RWPE2 (cell line): Measurements from ENCODE around the gene CMKLR1.

Experiments
- ATAC-seq: fragments of 200-7000 bp; cut with Tn5 transposase; 3 replicates; pipeline ENCODE4 v1.9.1; 2021; ENCODE audit warnings: low read depth
- DNase-seq: peaks from one replicate; pipeline ENCODE4 v3.0.0-alpha.2; 2020; ENCODE audit warnings: low spot score
- H3K27ac ChIP-seq: fragments of 450-650 bp; 2 replicates; pipeline ENCODE4 v1.5.1; 2017; ENCODE audit warnings: mild to moderate bottlenecking; ENCODE audit not compliant: poor library complexity, severe bottlenecking
- H3K27me3 ChIP-seq: fragments of 250-450 bp; sonication (Bioruptor Pico); 2 replicates; pipeline ENCODE4 v1.5.1; 2021; ENCODE audit warnings: mild to moderate bottlenecking, moderate library complexity; ENCODE audit not compliant: insufficient read depth, poor library complexity, severe bottlenecking
- H3K36me3 ChIP-seq: fragments of 250-450 bp; sonication (Bioruptor Pico); 2 replicates; pipeline ENCODE4 v1.5.1; 2020; ENCODE audit warnings: low read depth, mild to moderate bottlenecking, moderate library complexity
- H3K4me1 ChIP-seq: fragments of 250-450 bp; sonication (Bioruptor Pico); 2 replicates; pipeline ENCODE4 v1.5.1; 2021; ENCODE audit warnings: mild to moderate bottlenecking, moderate library complexity; ENCODE audit not compliant: insufficient read depth, poor library complexity, severe bottlenecking
- H3K4me3 ChIP-seq: fragments of 250-450 bp; sonication (Bioruptor Pico); 2 replicates; pipeline ENCODE4 v1.5.1; 2021; ENCODE audit warnings: mild to moderate bottlenecking, moderate library complexity; ENCODE audit not compliant: severe bottlenecking
- H3K9me3 ChIP-seq: fragments of 250-450 bp; sonication (Bioruptor Pico); 2 replicates; pipeline ENCODE4 v1.5.1; 2021; ENCODE audit warnings: mild to moderate bottlenecking, moderate library complexity; ENCODE audit not compliant: severe bottlenecking
- TF ChIP-seq, protein P1 (sequence below): fragments of 450-650 bp; IDR thresholded peaks from one replicate; pipeline ENCODE4 v1.5.1; 2017; ENCODE audit warnings: mild to moderate bottlenecking, moderate library complexity; ENCODE audit not compliant: poor library complexity, severe bottlenecking

The CMKLR1 gene

DNA sequence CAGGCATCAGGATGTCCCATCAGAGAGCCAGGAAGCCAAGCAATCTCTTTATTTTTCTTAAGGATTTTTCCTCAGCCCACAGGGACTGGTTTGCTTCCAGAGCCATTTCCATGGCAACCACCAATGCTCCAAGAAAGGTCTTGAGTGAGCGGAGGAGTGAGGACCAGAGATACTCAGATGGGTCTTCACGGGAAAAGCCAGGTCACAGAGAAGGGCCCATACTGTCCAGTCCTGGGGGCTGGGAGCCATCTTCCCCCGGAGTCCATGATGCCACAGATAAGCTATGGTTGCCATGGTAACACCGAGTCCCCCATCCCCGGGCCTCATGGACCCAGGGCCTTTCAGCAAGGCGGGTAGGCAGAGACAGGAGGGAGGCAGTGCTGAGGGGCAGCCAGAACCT, 28.6 kb downstream of the CMKLR1 start:
- no peaks in the 10 kb centered on the region for H3K36me3 ChIP-seq
- no peak for ATAC-seq
- H3K27ac ChIP-seq = no peak overlapping the region
- TF ChIP-seq, protein P1, sequence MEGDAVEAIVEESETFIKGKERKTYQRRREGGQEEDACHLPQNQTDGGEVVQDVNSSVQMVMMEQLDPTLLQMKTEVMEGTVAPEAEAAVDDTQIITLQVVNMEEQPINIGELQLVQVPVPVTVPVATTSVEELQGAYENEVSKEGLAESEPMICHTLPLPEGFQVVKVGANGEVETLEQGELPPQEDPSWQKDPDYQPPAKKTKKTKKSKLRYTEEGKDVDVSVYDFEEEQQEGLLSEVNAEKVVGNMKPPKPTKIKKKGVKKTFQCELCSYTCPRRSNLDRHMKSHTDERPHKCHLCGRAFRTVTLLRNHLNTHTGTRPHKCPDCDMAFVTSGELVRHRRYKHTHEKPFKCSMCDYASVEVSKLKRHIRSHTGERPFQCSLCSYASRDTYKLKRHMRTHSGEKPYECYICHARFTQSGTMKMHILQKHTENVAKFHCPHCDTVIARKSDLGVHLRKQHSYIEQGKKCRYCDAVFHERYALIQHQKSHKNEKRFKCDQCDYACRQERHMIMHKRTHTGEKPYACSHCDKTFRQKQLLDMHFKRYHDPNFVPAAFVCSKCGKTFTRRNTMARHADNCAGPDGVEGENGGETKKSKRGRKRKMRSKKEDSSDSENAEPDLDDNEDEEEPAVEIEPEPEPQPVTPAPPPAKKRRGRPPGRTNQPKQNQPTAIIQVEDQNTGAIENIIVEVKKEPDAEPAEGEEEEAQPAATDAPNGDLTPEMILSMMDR = no peak
- no peaks in the 10 kb centered on the region for H3K27me3 ChIP-seq
- DNase-seq = no peak
- H3K4me3 ChIP-seq = no peak overlapping the region
- no peaks in the 10 kb centered on the region for H3K9me3 ChIP-seq
- H3K4me1 ChIP-seq = peaks cover 5% of the 10 kb centered on the region

DNA sequence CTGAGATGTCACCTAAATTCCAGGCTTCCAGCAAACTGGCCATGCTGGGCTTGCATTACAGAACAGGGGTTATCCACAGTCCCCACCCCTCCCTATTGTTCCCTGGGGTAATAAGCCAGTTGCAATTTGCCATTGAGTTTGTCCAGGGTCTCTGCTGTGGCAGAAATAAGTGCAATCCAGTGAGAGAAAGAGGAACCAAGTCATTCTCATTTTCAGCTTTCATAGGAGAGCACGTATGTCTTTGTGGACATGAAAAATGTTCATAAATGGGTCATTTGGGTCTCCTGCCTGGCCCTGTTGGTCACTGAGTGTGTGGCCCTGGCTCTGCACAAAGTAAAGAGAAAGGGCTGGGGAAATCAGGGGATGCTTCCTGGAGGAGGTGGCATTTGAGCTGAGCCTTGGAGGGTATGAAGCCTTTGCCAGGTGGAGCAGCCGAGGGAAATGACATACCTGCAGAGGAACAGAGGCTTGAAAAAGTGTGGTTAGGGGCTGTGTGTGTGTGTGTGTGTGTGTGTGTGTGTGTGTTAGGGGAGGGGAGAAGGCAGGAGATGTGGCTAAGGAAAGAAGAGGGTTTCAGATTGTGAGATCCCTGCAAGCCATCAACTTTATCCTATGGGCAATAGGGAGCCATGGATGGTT, 29.3 kb downstream of the CMKLR1 start:
- DNase-seq (no peak), ATAC-seq (no peak)
- TF ChIP-seq, protein P1 = no peak
- Histone ChIP-seq H3K27me3 (no peaks in the 10 kb centered on the region), H3K27ac (no peak overlapping the region), H3K4me3 (no peak overlapping the region), H3K36me3 (no peaks in the 10 kb centered on the region), H3K9me3 (no peaks in the 10 kb centered on the region), H3K4me1 (peaks cover 5% of the 10 kb centered on the region)

DNA sequence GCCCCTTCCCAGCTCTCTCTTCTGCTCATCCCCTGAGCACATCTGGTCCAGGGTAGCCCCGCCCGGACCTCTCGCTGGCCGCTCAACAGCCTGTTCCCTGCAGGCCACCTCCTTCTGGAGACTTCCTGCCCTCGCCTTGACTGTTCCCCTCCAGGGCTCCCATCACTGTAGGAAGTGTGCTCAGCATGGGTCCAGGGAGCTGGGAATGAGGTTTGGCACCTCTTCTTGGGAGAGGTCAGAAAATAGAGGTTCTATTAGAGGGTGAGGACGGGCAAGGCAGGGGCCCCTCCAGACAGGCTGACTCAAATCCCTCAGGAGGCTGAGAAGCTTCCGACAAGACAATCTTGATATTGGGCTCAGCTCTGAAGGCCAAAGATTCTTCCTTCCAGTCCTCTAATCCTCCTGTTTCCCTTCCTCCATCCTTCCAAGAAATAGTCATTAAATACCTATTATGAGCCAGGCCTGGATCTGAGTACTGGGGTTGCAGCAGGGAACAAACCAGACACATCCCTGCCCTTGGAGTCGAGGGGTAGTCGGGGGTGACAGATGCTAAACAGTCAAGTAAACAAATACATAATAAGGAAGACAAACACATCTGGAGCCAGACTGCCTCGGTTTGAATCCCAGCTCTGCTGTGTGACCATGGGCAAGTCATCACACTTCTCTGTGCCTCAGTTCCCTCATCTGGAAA, 30.6 kb downstream of the CMKLR1 start:
- Histone ChIP-seq H3K9me3 (no peaks in the 10 kb centered on the region), H3K4me1 (peaks cover 5% of the 10 kb centered on the region), H3K27me3 (no peaks in the 10 kb centered on the region), H3K36me3 (no peaks in the 10 kb centered on the region), H3K4me3 (no peak overlapping the region), H3K27ac (no peak overlapping the region)
- ATAC-seq = no peak
- TF ChIP-seq, protein P1 = no peak
- DNase-seq = no peak

DNA sequence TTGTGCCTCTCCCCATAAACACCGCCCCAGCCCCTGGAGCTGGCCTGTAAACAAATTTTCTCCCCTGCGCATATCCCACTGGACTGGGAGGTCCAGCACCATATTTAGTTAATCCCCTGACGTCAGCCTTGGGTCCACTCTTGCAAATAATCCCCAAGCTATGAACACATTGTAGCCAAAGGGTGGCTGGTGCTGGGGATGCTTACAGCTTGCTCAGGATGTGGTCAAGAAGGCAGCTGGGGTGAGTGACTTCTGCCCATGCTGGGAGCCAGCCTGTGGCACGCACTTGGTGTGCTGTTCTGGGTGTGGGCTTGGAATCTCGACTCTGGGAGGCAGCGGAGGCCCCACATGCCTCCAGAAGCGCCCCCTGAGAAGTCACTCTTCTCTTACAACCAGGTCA, 32.1 kb downstream of the CMKLR1 start:
- no peak overlapping the region for H3K27ac ChIP-seq
- DNase-seq (no peak), ATAC-seq (no peak)
- no peak overlapping the region for H3K4me3 ChIP-seq
- H3K27me3 ChIP-seq = no peaks in the 10 kb centered on the region
- H3K36me3 ChIP-seq = no peaks in the 10 kb centered on the region
- H3K4me1 ChIP-seq = peaks cover 13% of the 10 kb centered on the region
- no peaks in the 10 kb centered on the region for H3K9me3 ChIP-seq
- TF ChIP-seq, protein P1 = no peak

DNA sequence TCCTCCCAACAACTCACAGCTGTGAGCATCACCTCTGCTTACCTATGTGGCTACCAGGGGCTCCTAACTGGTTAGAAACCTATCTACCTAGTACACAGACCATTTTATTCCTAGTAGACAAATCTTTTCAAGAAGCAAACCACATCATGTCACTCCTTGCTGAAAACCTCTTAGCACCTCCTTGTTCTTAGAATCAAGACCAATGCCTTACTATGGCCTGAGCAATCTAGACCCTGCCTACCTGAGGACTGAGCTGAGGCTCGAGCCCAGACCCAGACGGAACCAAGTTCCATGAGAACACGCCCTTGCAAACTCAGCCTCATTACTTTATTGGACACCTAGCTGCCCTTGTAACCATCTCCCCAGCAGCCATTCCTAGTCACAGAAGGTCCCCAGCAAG, 32.6 kb downstream of the CMKLR1 start:
- DNase-seq = no peak

More for the DNA sequence above, 32.6 kb downstream of the CMKLR1 start:
- no peak for ATAC-seq
- peaks cover 13% of the 10 kb centered on the region for H3K4me1 ChIP-seq
- no peak overlapping the region for H3K27ac ChIP-seq
- H3K9me3 ChIP-seq = no peaks in the 10 kb centered on the region
- H3K27me3 ChIP-seq = no peaks in the 10 kb centered on the region
- no peaks in the 10 kb centered on the region for H3K36me3 ChIP-seq
- no peak overlapping the region for H3K4me3 ChIP-seq
- TF ChIP-seq, protein P1 = no peak
